Rectal smooth muscle tissue (tissue), 1 donor: ENCODE measurements around the gene CARD16.
A peak's percentile ranks its signal among the peaks of the same experiment; 100 is the strongest.
"Not testable (repeated sequence)": the region's sequence is repeated elsewhere in the genome, so short reads cannot be mapped to it uniquely, and the experiment has no call there.

Experiments
- H3K27ac ChIP-seq: one replicate; pipeline ENCODE4 v1.7.0; 2013; ENCODE audit warnings: low read depth, low read length, inconsistent platforms
- H3K27me3 ChIP-seq: one replicate; pipeline ENCODE4 v1.7.0; 2013; ENCODE audit warnings: low read length; ENCODE audit not compliant: control insufficient read depth, insufficient read depth
- H3K36me3 ChIP-seq: one replicate; pipeline ENCODE4 v1.7.0; 2013; ENCODE audit warnings: low read length; ENCODE audit not compliant: control insufficient read depth, insufficient read depth
- H3K4me1 ChIP-seq: one replicate; pipeline ENCODE4 v1.7.0; 2013; ENCODE audit warnings: low read length; ENCODE audit not compliant: control insufficient read depth, insufficient read depth
- H3K4me3 ChIP-seq: one replicate; pipeline ENCODE4 v1.7.0; 2013; ENCODE audit warnings: low read length
- H3K9ac ChIP-seq: one replicate; pipeline ENCODE4 v1.7.0; 2013; ENCODE audit warnings: low read length

The CARD16 gene

DNA sequence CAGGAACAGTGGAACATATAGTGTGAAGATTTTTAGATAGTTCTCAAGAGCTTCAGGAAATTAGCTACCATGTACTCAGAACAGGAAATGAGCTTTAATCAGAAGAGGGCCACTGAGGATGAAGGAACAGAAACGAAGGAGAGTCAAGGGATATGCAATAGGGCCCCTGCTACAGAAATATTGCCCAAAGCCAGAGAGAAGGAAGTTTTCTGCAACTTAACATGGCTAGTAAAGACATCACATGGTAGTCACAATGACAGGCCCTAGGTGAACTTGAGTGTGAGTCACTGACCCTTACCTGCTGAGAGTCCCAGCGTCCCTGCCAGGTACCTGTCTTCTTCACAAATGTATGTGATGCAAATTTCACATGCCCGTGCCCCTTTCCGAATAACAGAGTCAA, 25.2 kb upstream of the CARD16 start:
- H3K27me3 ChIP-seq, result no peaks in the 10 kb centered on the region
- no peak overlapping the region for H3K4me3 ChIP-seq
- H3K36me3 ChIP-seq, result no peaks in the 10 kb centered on the region
- H3K4me1 ChIP-seq, result no peaks in the 10 kb centered on the region
- no peak overlapping the region for H3K27ac ChIP-seq
- H3K9ac ChIP-seq, result no peak overlapping the region

DNA sequence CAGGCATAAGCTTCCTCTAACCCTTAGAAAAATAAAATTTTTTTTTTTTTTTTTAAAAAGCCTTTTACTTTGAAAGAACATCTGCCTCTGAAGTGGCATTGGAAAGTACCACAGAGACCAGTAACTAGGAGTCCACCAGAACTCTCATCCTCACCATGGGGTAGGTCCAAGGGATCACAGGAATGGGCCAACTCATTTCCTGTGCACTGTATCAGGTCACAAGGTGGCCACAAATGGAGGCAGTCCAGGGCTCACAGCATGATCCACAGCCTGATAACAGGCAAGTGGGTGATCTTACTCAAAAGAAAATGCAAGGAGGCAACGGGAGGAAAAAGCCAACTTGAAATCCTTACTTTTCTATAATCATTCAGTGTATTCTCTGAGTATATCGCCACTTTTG, 24.6 kb upstream of the CARD16 start:
- not testable (repeated sequence) for H3K27ac ChIP-seq, H3K36me3 ChIP-seq, H3K4me3 ChIP-seq, H3K9ac ChIP-seq, H3K4me1 ChIP-seq, H3K27me3 ChIP-seq

DNA sequence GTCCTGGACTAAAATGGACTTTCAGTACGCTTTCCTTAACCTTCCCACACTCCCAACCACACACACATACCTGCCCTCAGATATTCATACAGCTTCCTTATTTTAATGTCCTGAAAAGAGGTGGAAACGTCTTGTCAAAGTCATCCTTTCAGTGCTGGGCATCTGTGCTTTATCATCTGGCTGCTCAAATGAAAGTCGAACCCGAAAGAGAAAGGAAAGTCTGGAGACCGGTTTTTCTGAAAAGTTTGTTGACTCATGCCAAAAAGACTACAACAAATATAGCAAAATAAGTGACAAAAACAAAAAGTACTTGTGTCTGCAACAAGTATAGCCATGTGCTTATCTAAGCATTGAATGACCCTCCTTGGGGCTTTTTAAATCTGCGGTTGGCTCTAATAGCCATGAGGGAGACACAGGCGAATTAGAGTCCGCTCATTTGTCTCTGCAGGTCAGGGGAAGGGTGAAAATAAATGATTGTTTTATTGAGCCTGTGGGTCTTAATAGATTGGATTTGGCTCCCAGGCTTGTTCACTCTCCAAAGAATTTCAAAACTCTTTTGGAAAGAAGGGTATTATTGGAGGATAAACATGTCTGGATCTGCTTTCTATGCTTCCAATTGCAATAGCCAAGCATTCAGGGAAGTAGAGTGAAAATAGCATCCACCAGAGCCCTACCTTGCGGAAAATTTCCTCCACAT, 18.3 kb upstream of the CARD16 start:
- H3K27ac ChIP-seq, H3K36me3 ChIP-seq, H3K4me1 ChIP-seq, H3K27me3 ChIP-seq, H3K4me3 ChIP-seq, H3K9ac ChIP-seq: not testable (repeated sequence)

DNA sequence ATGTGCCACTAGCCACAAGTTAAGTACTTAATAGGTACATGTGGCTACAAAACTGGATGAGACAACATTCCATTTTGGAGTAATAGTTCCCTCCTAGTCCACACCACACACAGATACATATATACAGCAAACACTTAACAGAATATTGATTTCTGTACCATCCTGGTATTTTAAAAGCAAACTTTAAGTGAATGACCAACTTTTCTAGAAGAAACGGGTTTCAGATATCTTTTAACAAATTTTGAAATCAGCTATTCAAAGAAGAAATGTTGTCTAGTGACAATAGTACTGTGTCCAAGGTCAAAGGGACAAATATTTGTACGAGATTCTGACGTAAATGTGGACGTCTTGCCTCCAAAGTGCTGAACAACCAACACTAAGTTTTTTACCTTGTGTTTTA, 12.3 kb upstream of the CARD16 start:
- Histone ChIP-seq H3K9ac (no peak overlapping the region), H3K4me1 (no peaks in the 10 kb centered on the region), H3K4me3 (no peak overlapping the region), H3K36me3 (no peaks in the 10 kb centered on the region), H3K27ac (no peak overlapping the region), H3K27me3 (no peaks in the 10 kb centered on the region)

DNA sequence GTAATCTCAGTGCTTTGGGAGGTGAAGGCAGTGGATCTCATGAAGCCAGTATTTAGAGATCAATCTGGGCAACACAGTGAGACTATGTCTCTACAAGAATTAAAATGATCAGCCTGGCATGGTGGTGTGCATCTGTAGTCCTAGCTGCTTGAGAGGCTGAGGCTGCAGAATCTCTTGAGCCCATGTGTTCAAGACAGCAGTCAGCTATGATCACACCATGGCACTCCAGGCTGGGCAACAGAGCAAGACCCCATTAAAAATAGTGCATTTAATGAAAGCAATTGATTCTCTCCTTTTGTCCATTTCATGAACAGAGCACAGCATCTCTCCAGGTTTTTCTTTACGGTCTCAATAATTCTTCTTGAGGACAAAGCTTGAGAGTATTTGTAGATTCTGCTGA, 11.3 kb upstream of the CARD16 start:
- no peak overlapping the region for H3K4me3 ChIP-seq
- H3K27ac ChIP-seq, result no peak overlapping the region
- no peaks in the 10 kb centered on the region for H3K36me3 ChIP-seq
- no peaks in the 10 kb centered on the region for H3K4me1 ChIP-seq
- H3K27me3 ChIP-seq, result no peaks in the 10 kb centered on the region
- no peak overlapping the region for H3K9ac ChIP-seq

DNA sequence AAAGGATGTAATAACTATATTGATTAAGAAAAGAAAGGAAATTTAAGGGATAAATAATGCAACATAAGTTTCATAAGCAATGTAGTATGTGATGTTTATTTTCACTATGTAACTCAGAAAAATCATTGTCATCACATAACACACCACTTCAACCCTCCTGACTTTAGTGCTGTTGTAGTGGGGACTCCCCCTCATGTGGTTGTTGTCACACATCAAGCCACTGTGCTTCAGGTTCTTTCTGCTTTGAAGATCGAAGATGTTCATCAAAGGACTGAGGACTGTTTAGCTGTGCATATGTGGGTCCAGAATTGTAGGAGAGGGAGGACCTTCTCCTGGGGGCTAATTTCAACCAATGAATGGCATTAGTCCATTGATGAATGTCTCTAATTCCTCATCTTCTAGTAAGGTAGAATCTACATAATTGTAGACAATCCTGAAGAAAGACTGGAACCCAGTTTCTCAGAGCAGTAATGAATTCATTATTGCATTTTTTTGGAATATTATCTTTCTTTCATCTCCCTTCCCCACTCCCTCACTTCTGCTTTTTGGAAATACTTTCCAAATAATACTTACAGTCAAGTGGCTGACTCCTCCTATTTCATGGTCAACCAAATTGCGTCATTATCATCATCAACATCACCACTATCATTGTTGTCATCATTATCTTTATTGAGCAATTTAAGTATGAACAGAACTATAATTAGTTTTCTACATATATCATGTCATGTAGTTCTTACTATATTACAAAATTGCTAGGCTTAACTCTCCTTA, 9.8 kb upstream of the CARD16 start:
- no peaks in the 10 kb centered on the region for H3K4me1 ChIP-seq
- H3K36me3 ChIP-seq, result no peaks in the 10 kb centered on the region
- no peak overlapping the region for H3K9ac ChIP-seq
- no peak overlapping the region for H3K4me3 ChIP-seq
- no peaks in the 10 kb centered on the region for H3K27me3 ChIP-seq
- H3K27ac ChIP-seq, result no peak overlapping the region

DNA sequence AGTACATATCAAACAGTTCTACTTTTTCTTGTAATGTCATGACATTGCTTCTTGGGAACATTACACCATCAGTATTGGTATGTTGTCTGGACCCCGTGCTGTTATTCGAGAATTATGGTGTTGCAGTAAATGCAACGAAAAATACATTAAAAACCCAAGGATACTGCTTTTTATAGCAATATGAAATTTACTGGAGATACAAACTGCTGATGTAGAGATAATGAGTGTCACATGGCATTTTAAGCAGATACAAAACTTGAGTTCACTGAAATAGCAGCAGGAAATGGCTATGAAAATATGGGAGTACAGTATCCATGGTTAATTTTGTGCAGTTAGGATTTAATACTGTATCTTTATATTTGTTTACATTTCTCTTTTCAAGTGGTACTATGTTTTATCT, 7.4 kb upstream of the CARD16 start:
- H3K4me3 ChIP-seq, result no peak overlapping the region
- H3K36me3 ChIP-seq, result no peaks in the 10 kb centered on the region
- H3K27me3 ChIP-seq, result no peaks in the 10 kb centered on the region
- no peaks in the 10 kb centered on the region for H3K4me1 ChIP-seq
- H3K27ac ChIP-seq, result no peak overlapping the region
- H3K9ac ChIP-seq, result no peak overlapping the region

DNA sequence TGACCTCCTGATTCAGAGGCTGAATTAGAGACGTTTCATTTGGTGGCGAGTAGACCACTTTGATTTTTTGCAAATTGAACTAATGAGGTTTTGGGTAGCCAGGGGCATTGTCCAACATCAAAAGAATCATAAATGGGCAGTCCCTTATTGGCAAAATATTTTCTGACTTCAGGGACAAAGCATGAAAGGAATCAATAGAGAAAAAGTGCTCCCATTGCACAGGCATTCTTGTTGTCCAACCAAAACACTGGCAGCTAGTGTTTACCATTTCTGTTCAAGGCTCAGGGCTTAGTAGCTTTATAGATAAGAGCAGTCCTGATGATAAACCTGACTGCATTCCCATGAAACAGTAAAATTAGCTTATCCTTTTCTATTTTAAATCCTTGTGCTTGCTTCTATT, 6.4 kb upstream of the CARD16 start:
- H3K27ac ChIP-seq, result no peak overlapping the region
- H3K36me3 ChIP-seq, result no peaks in the 10 kb centered on the region
- H3K9ac ChIP-seq, result no peak overlapping the region
- no peaks in the 10 kb centered on the region for H3K27me3 ChIP-seq
- peaks cover 5% of the 10 kb centered on the region for H3K4me1 ChIP-seq
- H3K4me3 ChIP-seq, result no peak overlapping the region

DNA sequence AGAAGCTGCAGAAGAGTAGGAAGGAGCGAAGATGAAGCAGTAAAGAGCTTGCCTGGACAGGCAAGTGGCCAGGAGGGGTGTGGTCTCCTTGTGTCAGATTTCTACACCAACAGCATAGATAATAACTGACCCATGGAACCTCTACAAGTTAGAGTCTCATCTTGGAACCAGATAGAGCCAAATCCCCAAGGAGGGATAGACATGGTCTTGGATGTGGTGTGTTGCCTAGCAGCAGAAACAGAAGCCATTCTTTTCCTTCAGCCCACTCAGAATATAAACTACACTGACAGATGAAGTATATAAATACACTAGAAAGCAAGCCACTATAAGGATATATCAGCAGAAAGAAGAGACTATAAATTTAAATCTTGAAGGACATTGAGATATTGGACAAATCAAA, 4.3 kb upstream of the CARD16 start:
- no peak overlapping the region for H3K27ac ChIP-seq
- no peaks in the 10 kb centered on the region for H3K36me3 ChIP-seq
- H3K4me1 ChIP-seq, result peaks cover 5% of the 10 kb centered on the region
- no peaks in the 10 kb centered on the region for H3K27me3 ChIP-seq
- no peak overlapping the region for H3K4me3 ChIP-seq
- no peak overlapping the region for H3K9ac ChIP-seq

DNA sequence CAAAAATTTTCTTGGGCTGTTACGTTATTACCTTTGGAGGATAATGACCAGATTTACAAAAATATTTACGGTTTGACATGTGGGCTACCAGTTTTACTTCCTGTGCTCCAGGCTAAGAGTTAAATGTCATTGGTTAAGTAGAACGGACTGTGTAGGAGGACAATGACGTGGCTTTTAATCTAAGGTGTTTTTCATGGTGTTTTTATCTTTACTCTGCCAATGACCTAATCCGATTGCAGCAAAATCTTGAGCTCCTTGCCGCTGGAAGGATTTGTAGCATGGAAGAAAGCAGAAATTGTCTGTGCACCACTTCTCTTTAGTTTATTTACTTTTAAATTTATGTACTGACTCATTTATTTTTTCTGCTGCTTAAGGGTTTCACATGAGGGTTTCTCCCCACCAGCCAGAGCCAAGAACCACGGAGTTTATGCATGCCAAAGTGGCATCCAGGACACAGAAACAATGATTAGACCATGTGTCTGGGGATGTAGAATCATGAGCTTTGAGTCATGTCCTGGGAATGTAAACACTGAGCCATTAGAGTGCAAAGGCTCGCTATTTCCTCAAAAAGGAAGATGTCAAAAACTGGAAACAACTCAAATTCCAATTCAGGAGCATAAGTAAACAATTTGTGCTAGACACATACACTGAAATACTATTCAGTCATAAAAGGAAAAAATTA, 1.9 kb upstream of the CARD16 start:
- Histone ChIP-seq H3K4me1 (peaks cover 5% of the 10 kb centered on the region), H3K36me3 (no peaks in the 10 kb centered on the region), H3K4me3 (peak overlapping the region; percentile 13), H3K27ac (no peak overlapping the region), H3K9ac (no peak overlapping the region), H3K27me3 (no peaks in the 10 kb centered on the region)

DNA sequence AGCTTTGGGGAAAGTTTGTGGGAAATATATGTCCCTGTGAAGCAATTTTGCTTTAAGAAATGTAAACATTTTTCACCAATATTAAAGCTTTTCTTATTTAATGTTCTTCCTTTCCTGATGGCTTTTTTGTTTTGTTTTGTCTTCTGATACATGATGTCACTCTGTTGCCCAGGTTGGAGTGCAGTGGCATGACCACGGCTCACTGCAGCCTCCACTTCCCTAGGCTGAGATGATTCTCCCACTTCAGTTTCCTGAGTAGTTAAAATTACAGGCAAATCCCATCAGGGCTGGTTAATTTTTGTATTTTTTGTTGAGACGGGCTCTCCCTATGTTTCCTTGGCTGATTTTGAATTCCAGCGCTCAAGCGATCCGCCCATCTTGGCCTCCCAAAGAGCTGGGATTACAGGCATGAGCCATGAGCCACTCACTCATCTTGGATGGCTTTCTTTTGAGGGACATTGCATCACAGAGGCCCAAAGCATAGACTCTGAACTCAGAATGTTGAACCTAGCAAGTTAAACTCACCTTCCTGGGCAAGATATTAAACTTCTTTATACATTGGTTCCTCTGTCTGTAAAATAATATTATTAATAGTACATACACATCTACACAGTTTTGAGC, 651 bp upstream of the CARD16 start:
- H3K27me3 ChIP-seq, result no peaks in the 10 kb centered on the region
- no peak overlapping the region for H3K27ac ChIP-seq
- no peak overlapping the region for H3K4me3 ChIP-seq
- no peaks in the 10 kb centered on the region for H3K36me3 ChIP-seq
- H3K4me1 ChIP-seq, result peaks cover 5% of the 10 kb centered on the region
- no peak overlapping the region for H3K9ac ChIP-seq

DNA sequence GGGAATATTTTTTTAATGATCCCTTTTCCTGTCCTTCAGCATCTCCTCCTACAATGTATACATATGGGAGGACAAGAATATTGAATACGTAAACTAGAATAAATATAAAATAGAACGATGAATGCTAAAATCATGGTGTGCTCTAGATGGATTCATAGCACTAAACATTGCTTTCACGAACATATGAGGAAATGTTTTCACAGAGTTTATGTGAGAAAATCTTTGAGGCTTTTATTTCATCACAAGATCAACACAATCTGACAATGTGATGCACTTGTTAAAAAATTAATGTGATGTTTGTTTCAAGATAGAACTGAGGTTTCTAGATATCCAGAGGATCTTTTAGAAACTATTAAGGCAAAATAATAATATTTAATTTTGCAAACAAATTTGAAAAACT, 3.0 kb downstream of the CARD16 start:
- no peak overlapping the region for H3K27ac ChIP-seq
- H3K4me3 ChIP-seq, result no peak overlapping the region
- no peaks in the 10 kb centered on the region for H3K36me3 ChIP-seq
- H3K27me3 ChIP-seq, result no peaks in the 10 kb centered on the region
- H3K4me1 ChIP-seq, result peaks cover 3% of the 10 kb centered on the region
- no peak overlapping the region for H3K9ac ChIP-seq
